Measurements from ENCODE around the gene TCHP. TPM values are rescaled to one million over a fixed set of nuclear protein-coding genes. Genes with fewer than 3 reads are reported as not detected.

The TCHP gene
- total RNA-seq, 2 donors from 2014 or later, result 26.1 to 31.9 TPM

DNA sequence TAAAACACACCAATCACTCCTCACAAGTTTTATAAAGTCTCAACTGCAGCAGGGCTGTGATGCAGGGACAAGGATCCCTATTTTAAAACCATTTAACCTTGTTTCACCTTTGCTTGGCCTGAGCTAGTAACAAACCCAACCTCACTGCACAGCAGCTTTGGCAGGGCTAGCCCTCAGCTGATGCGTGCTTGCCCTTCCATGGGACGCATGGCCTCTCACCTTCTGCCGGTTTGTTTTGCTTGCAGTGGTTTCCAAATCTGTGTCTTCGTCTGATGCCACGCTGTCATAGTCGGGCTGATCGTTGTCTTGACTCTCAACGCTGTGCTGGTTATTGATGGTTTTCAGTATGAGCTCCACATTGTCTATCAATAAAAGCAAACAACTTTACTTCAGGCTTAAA, 52.8 kb downstream of the TCHP start:
- Histone ChIP-seq H3K4me1 (ENCODE audit: control insufficient read depth, insufficient read depth, low read length) (no peaks in the 10 kb centered on the region), H3K27ac (ENCODE audit: low read depth, low read length) (no peak overlapping the region), H3K9ac (ENCODE audit: extremely low read depth, low read length, poor library complexity, severe bottlenecking) (no peak overlapping the region), H3K36me3 (ENCODE audit: control insufficient read depth, insufficient read depth, low read length) (peaks cover 68% of the 10 kb centered on the region), H3K9me3 (ENCODE audit: control insufficient read depth, low read length) (no peaks in the 10 kb centered on the region), H3K27me3 (ENCODE audit: control insufficient read depth, insufficient read depth, low read length, poor library complexity, severe bottlenecking) (no peaks in the 10 kb centered on the region), H3K4me3 (ENCODE audit: low read length) (no peak overlapping the region)
- TF ChIP-seq, protein P1, sequence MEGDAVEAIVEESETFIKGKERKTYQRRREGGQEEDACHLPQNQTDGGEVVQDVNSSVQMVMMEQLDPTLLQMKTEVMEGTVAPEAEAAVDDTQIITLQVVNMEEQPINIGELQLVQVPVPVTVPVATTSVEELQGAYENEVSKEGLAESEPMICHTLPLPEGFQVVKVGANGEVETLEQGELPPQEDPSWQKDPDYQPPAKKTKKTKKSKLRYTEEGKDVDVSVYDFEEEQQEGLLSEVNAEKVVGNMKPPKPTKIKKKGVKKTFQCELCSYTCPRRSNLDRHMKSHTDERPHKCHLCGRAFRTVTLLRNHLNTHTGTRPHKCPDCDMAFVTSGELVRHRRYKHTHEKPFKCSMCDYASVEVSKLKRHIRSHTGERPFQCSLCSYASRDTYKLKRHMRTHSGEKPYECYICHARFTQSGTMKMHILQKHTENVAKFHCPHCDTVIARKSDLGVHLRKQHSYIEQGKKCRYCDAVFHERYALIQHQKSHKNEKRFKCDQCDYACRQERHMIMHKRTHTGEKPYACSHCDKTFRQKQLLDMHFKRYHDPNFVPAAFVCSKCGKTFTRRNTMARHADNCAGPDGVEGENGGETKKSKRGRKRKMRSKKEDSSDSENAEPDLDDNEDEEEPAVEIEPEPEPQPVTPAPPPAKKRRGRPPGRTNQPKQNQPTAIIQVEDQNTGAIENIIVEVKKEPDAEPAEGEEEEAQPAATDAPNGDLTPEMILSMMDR (conservative IDR thresholded peaks at IDR 0.05), result no peak
- DNase-seq, result no peak
- Mint-ChIP-seq H3K4me1 (peaks cover 3% of the 10 kb centered on the region), H3K4me3 (no peak overlapping the region), H3K27me3 (ENCODE audit: insufficient read depth) (no peaks in the 10 kb centered on the region), H3K9me3 (no peaks in the 10 kb centered on the region), H3K36me3 (ENCODE audit: low read depth) (peaks cover 65% of the 10 kb centered on the region), H3K27ac (no peak overlapping the region)
- WGBS, 2 experiments (ENCODE audit: insufficient coverage in 1 of 2, insufficient read length in 1 of 2), result 95 to 97% methylated on average over 4 to 8 of the region's 8 CpGs

DNA sequence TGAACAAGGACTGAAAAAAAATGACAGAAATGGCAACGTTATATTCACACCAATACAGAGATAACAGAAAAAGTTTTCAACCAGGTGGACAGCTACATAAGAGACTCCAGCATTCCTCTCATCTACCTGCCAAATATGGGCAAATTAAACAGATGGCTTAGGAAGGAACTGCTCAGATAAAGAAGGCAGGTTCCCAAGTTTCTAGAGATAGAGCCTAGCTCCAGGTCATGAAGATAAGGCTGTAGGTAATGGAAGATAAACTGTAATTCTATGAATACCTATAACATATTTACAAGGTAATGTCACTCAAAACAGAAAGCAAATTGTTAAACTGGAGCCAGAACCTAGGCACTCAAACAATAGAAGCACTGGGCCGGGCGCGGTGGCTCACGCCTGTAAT, 53.6 kb downstream of the TCHP start:
- peaks cover 65% of the 10 kb centered on the region for H3K36me3 ChIP-seq (ENCODE audit: control insufficient read depth, insufficient read depth, low read length)
- H3K9me3 ChIP-seq (ENCODE audit: control insufficient read depth, low read length), result no peaks in the 10 kb centered on the region
- H3K9ac ChIP-seq (ENCODE audit: extremely low read depth, low read length, poor library complexity, severe bottlenecking), result no peak overlapping the region
- no peak overlapping the region for H3K27ac Mint-ChIP-seq
- no peaks in the 10 kb centered on the region for H3K9me3 Mint-ChIP-seq
- H3K27ac ChIP-seq (ENCODE audit: low read depth, low read length), result no peak overlapping the region
- TF ChIP-seq, protein P1 (conservative IDR thresholded peaks at IDR 0.05), result no peak
- H3K4me1 Mint-ChIP-seq, result peaks cover 3% of the 10 kb centered on the region
- WGBS, 2 experiments (ENCODE audit: insufficient coverage in 1 of 2, insufficient read length in 1 of 2), result 92% methylated on average over 5 of the region's 5 CpGs; no CpG with 5 or more reads in 1 of the 2 experiments
- no peak overlapping the region for H3K4me3 ChIP-seq (ENCODE audit: low read length)
- no peak overlapping the region for H3K4me3 Mint-ChIP-seq
- H3K36me3 Mint-ChIP-seq (ENCODE audit: low read depth), result peaks cover 65% of the 10 kb centered on the region
- no peaks in the 10 kb centered on the region for H3K27me3 ChIP-seq (ENCODE audit: control insufficient read depth, insufficient read depth, low read length, poor library complexity, severe bottlenecking)
- no peaks in the 10 kb centered on the region for H3K27me3 Mint-ChIP-seq (ENCODE audit: insufficient read depth)
- no peak for DNase-seq
- H3K4me1 ChIP-seq (ENCODE audit: control insufficient read depth, insufficient read depth, low read length), result no peaks in the 10 kb centered on the region

DNA sequence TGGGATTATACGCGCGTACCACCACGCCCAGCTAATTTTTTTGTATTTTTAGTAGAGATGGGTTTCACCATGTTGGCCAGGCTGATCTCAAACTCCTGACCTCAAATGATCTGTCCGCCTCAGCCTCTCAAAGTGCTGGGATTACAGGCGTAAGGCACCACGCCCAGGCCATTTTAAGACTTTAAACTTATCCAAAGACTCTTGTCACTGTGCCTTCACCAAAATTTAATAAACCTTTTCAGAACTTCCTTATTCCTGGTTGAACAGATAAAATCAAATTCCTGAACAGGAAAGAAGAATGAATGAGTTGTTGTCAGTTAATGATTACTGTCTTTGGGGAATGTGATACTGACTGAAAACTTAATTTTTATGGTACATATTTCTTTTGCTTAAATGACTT, 58.3 kb downstream of the TCHP start:
- Histone ChIP-seq H3K9me3 (ENCODE audit: control insufficient read depth, low read length) (no peaks in the 10 kb centered on the region), H3K4me1 (ENCODE audit: control insufficient read depth, insufficient read depth, low read length) (no peaks in the 10 kb centered on the region), H3K4me3 (ENCODE audit: low read length) (no peak overlapping the region), H3K36me3 (ENCODE audit: control insufficient read depth, insufficient read depth, low read length) (peaks cover 67% of the 10 kb centered on the region), H3K27ac (ENCODE audit: low read depth, low read length) (no peak overlapping the region), H3K27me3 (ENCODE audit: control insufficient read depth, insufficient read depth, low read length, poor library complexity, severe bottlenecking) (no peaks in the 10 kb centered on the region), H3K9ac (ENCODE audit: extremely low read depth, low read length, poor library complexity, severe bottlenecking) (no peak overlapping the region)
- H3K36me3 Mint-ChIP-seq (ENCODE audit: low read depth), result peaks cover 60% of the 10 kb centered on the region
- WGBS, 2 experiments (ENCODE audit: insufficient coverage in 1 of 2, insufficient read length in 1 of 2), result 93% methylated on average over 3 to 7 of the region's 7 CpGs
- TF ChIP-seq, protein P1 (conservative IDR thresholded peaks at IDR 0.05), result no peak
- H3K4me3 Mint-ChIP-seq, result no peak overlapping the region
- H3K4me1 Mint-ChIP-seq, result no peaks in the 10 kb centered on the region
- H3K9me3 Mint-ChIP-seq, result no peaks in the 10 kb centered on the region
- DNase-seq, result no peak
- no peak overlapping the region for H3K27ac Mint-ChIP-seq
- no peaks in the 10 kb centered on the region for H3K27me3 Mint-ChIP-seq (ENCODE audit: insufficient read depth)
